GM12872 (cell line): Measurements from ENCODE around the gene ZBTB5.

Experiments
- CTCF ChIP-seq: IDR thresholded peaks from 3 replicates; pipeline ENCODE4 v1.5.1; 2011; ENCODE audit warnings: low read depth, mild to moderate bottlenecking, low read length, moderate library complexity; ENCODE audit not compliant: insufficient read depth

The ZBTB5 gene

DNA sequence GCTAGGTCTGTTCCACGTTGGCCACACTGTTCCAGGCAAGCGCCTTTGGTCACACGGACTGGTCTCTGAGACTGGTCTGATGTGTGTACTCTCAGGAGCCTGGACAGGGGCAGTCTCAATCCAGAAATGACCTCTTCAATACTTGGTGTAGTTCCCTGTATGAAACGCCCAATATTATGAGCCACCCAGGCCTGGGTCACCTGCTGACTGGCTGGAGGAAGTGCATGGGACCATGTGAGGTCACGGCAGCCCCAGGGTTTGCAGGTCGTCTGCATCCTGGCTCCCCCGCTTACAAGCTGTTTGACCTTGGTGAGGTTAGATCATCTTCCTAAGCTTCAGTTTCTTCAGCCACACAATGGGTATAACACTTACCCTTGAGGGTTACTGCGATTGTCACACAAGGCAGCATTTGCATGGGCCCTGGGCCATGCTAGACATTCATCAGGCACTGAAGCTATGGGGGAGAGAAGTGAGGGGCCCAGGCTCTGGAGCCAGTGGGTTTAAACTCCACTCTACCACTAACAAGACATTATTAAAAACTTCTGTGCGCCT is 47.9 kb downstream of the ZBTB5 start:
- peak; percentile 33; the same call in 1 of the 3 replicates for TF ChIP-seq CTCF

GRCh38 chr9:37415011-37415719 is 50.1 kb downstream of the ZBTB5 start:
- TF ChIP-seq CTCF: peak; percentile 83

DNA sequence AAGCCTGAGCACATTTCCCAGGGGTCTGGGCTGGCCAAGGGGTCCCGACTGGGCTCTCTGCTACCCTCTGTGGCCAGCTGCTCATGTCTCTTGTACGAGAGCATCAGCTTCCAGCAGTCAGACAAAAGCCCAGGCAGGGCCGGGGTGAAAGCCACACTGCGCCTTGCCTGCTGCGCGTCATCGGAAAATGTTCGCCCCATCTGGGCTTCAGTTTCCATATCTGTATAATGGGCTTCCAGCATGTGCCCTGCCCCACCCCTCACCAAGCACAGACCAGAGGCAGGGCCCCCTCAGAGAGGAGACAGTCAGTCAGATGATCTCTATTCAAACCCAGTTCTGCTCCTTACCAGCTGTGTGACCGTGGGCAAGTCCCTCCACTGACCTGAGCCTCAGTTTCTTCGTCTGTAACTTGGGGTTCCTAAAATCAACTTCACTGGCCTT is 50.7 kb downstream of the ZBTB5 start:
- TF ChIP-seq CTCF: no peak

DNA sequence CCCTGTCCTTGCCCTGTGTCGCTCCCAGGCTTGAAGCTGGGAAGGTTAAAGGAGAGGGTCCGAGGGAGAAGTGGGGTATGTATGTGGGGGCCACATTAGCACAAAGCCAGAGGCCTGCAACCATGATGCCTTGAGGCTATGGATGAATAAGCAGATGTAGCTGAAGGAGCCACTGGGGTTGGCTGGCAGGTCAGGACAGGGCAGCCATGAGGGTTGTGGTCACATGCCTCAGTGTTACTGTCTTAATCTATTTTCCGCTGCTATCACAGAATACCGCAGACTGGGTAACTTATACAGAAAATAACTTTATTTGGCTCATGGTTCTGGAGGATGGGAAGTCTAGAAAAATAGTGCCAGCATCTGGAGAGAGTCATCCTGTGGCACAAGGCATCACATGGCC is 51.9 kb downstream of the ZBTB5 start:
- TF ChIP-seq CTCF: no peak

DNA sequence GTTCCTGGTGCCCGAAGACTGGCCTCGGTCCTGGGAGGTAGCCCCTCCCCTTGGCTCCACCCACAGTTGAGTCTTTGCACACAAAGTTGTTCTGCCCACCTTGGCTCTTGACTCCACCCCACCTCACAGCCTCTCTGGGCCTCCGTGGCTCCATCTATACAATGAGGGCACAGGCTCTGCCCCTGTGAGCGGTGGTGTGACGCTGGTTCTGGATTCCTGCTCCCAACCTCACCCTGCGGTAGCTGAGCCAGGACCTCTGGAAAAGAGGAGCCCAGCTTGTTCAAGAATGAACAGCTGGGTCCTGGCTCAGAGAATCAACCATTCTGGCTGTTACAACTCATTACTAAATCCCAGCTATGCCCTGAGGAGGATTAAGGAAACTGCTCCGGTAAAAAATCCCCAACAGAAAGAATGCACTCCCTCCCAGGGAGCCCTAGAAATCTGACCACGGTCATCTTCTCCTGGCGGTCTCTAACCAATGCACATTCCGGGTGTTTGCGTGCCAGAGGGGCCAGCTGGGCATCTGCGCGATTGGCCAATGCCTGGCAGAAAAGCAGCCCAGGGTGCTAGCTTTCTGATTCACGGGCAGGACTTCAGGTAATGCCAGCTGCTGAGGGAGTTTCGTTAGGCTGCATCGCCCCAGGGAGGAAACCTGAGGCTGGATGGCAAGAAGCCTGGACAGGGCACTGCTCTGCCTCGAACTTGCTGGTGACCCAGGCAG is 52.7 kb downstream of the ZBTB5 start:
- TF ChIP-seq CTCF: no peak

DNA sequence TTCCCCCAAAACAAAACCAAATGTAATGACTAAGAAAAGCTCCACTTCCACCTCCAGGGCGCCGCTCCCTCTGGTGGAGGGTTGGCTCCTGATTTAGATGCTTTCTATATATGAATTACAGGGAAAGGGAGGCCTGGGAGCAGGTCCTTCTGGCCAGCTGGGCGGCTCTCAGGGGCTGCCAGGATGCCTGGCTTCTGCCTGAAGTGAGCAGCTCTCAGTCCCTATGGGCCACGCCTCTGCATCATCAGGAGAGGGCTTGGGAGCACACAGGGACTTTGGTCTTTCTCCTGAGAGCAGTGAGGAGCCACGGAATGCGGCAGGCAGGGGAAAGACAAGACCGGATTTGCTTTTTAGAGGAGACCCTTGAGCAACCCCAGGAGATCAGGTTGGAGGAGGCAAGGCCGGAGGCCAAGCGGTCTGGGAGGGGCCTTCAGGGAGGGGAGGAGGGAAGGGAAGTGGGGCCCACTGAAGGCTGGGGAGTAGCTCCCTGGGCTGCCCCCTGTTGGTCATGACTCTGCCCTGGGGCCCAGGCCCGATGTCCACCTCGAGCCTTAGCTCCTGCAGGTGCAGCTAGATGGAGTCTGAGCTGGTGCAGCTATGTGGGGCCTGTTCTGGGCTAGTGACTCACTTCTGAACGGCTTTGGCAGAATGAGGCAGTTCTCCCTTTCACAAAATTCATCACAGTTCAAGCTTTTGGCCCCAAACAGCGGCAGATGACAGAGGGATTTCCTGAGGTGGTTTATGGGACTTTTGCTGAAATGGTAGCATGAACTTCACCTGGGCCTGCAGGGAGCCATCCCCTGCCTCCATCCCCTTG is 54.1 kb downstream of the ZBTB5 start:
- peak; percentile 76 for TF ChIP-seq CTCF
